HepG2 (cell line): ENCODE data around the gene TTLL6.

Experiments used
- CTCF ChIP-seq: sonication (generic); formaldehyde crosslinking; IDR thresholded peaks from 2 replicates; pipeline ENCODE4 v1.5.0; 2020; ENCODE audit warnings: mild to moderate bottlenecking, missing genetic modification reagents, moderate library complexity
- SIX4 ChIP-seq: sonication (generic); formaldehyde crosslinking; IDR thresholded peaks from 2 replicates; pipeline ENCODE4 v1.4.0; 2020; ENCODE audit warnings: missing genetic modification reagents
- SMC3 ChIP-seq: IDR thresholded peaks from 2 replicates; pipeline ENCODE4 v1.6.1; 2011; ENCODE audit warnings: low read length, improper control_type of control experiment
- SP5 ChIP-seq: IDR thresholded peaks from 2 replicates; pipeline ENCODE4 v1.6.1; 2016; ENCODE audit warnings: low read depth, borderline replicate concordance
- ZMAT5 ChIP-seq: sonication (generic); formaldehyde crosslinking; IDR thresholded peaks from 2 replicates; pipeline ENCODE4 v1.5.0; 2020; ENCODE audit warnings: mild to moderate bottlenecking, low read depth, missing genetic modification reagents, borderline replicate concordance

GRCh38 chr17:48747445-48748363, 69.3 kb downstream of the TTLL6 start:
- no peak for TF ChIP-seq SP5 (CRISPR knock-in tag)
- TF ChIP-seq ZMAT5 (CRISPR knock-in tag): no peak
- no peak for TF ChIP-seq SIX4
- TF ChIP-seq SMC3: no peak
- no peak for TF ChIP-seq CTCF (CRISPR knock-in tag)
